Urinary bladder (tissue), 4 donors: ENCODE measurements around the gene CHIT1. TPM values are rescaled to one million over a fixed set of nuclear protein-coding genes. Genes with fewer than 3 reads are reported as not detected.

Experiments used
- DNase-seq: peaks from one replicate; pipeline ENCODE4 v3.0.0-alpha.2; 2015; ENCODE audit errors: extremely low spot score
- H3K27ac ChIP-seq: one replicate; pipeline ENCODE4 v1.5.1; 2013; ENCODE audit warnings: low read depth, mild to moderate bottlenecking, moderate library complexity
- H3K36me3 ChIP-seq: one replicate; pipeline ENCODE4 v1.6.1; 2013; ENCODE audit warnings: mild to moderate bottlenecking, moderate library complexity; ENCODE audit not compliant: insufficient read depth
- H3K4me1 ChIP-seq: one replicate; pipeline ENCODE4 v1.6.1; 2013; ENCODE audit warnings: mild to moderate bottlenecking, moderate library complexity; ENCODE audit not compliant: insufficient read depth
- H3K4me3 ChIP-seq: one replicate; pipeline ENCODE4 v1.5.1; 2013; ENCODE audit warnings: low read depth, low read length
- WGBS: extraction: QIAGEN DNeasy Blood & Tissue Kit; methylation state at CpG from one replicate; pipeline ENCODE4 v1.1.7; 2013; 5-methylcytosine and 5-hydroxymethylcytosine counted together
- polyA plus RNA-seq: library from polyadenylated mRNA; stranded (reverse); fragments of 200-250 nt; gene quantifications from one replicate; pipeline ENCODE4 v1.2.3, GENCODE V29; 2013
- total RNA-seq: library from RNA; depleted of rRNA; stranded (reverse); fragments of >200 nt; gene quantifications from one replicate; pipeline ENCODE4 v1.2.3, GENCODE V29; 2014
- donor health status: healthy with polysubstance abuse.
- donor health status: healthy.

CHIT1 gene
- 0.11 TPM for total RNA-seq
- polyA plus RNA-seq: not detected

GRCh38 chr1:203229471-203230135 lies at the start of gene CHIT1:
Gene CHIT1 (minus strand): TSS chr1:203229673. CDS start chr1:203229636, 37 bp downstream.
- 87% methylated on average over 7 of the region's 7 CpGs for WGBS
- H3K27ac ChIP-seq: no peak within 1 kb of the TSS
- no peaks in the 10 kb centered on the region for H3K36me3 ChIP-seq
- no peak within 1 kb of the TSS for H3K4me3 ChIP-seq
- H3K4me1 ChIP-seq: no peaks in the 10 kb centered on the region
- DNase-seq: no peak

GRCh38 chr1:203278885-203279406 lies 49.5 kb upstream of the CHIT1 start:
- WGBS: 25% methylated on average over 8 of the region's 8 CpGs
- no peaks in the 10 kb centered on the region for H3K36me3 ChIP-seq
- no peak for DNase-seq
- no peaks in the 10 kb centered on the region for H3K4me1 ChIP-seq
- no peak overlapping the region for H3K4me3 ChIP-seq
- peak overlapping the region; percentile 72 for H3K27ac ChIP-seq

- Histone ChIP-seq H3K36me3 (no peaks in the 10 kb centered on the region), H3K4me1 (no peaks in the 10 kb centered on the region), H3K4me3 (no peak overlapping the region), H3K27ac (peak overlapping the region; percentile 81)
- peak; percentile 82 for DNase-seq
- 5% methylated on average over 13 of the region's 13 CpGs for WGBS
These were observed 48.8 kb upstream of the CHIT1 start for GRCh38 chr1:203278082-203278884.

GRCh38 chr1:203276916-203277545 lies 47.6 kb upstream of the CHIT1 start:
- WGBS: 69% methylated on average over 9 of the region's 9 CpGs
- no peak for DNase-seq
- no peaks in the 10 kb centered on the region for H3K4me1 ChIP-seq
- no peak overlapping the region for H3K4me3 ChIP-seq
- H3K27ac ChIP-seq: no peak overlapping the region
- no peaks in the 10 kb centered on the region for H3K36me3 ChIP-seq

- Histone ChIP-seq H3K27ac (no peak overlapping the region), H3K36me3 (no peaks in the 10 kb centered on the region), H3K4me1 (no peaks in the 10 kb centered on the region), H3K4me3 (no peak overlapping the region)
- no peak for DNase-seq
- WGBS: 87% methylated on average over 5 of the region's 5 CpGs
These were observed 46.9 kb upstream of the CHIT1 start for GRCh38 chr1:203276408-203276807.

- DNase-seq: no peak
These were observed 46.3 kb upstream of the CHIT1 start for GRCh38 chr1:203275656-203276272.

GRCh38 chr1:203274603-203275381 lies 45.3 kb upstream of the CHIT1 start:
- Histone ChIP-seq H3K27ac (no peak overlapping the region), H3K4me1 (no peaks in the 10 kb centered on the region), H3K4me3 (no peak overlapping the region), H3K36me3 (no peaks in the 10 kb centered on the region)
- DNase-seq: no peak
- WGBS: 68% methylated on average over 12 of the region's 12 CpGs

More at GRCh38 chr1:203275656-203276272, 46.3 kb upstream of the CHIT1 start:
- H3K4me3 ChIP-seq: no peak overlapping the region
- H3K27ac ChIP-seq: no peak overlapping the region
- 93% methylated on average over 11 of the region's 11 CpGs for WGBS
- H3K4me1 ChIP-seq: no peaks in the 10 kb centered on the region
- no peaks in the 10 kb centered on the region for H3K36me3 ChIP-seq

GRCh38 chr1:203273869-203274602 lies 44.6 kb upstream of the CHIT1 start:
- H3K4me1 ChIP-seq: no peaks in the 10 kb centered on the region
- H3K27ac ChIP-seq: peak overlapping the region; percentile 73
- WGBS: 79% methylated on average over 12 of the region's 12 CpGs
- no peak overlapping the region for H3K4me3 ChIP-seq
- no peak for DNase-seq
- no peaks in the 10 kb centered on the region for H3K36me3 ChIP-seq

- DNase-seq: peak; percentile 78
- H3K4me1 ChIP-seq: no peaks in the 10 kb centered on the region
- no peaks in the 10 kb centered on the region for H3K36me3 ChIP-seq
- peak overlapping the region; percentile 66 for H3K27ac ChIP-seq
- H3K4me3 ChIP-seq: no peak overlapping the region
- 17% methylated on average over 32 of the region's 32 CpGs for WGBS
These were observed 43.9 kb upstream of the CHIT1 start for GRCh38 chr1:203273206-203273868.

GRCh38 chr1:203272633-203273205 lies 43.2 kb upstream of the CHIT1 start:
- no peak overlapping the region for H3K27ac ChIP-seq
- no peak for DNase-seq
- no peaks in the 10 kb centered on the region for H3K36me3 ChIP-seq
- WGBS: 27% methylated on average over 17 of the region's 17 CpGs
- no peak overlapping the region for H3K4me3 ChIP-seq
- H3K4me1 ChIP-seq: no peaks in the 10 kb centered on the region

- no peak overlapping the region for H3K27ac ChIP-seq
- 64% methylated on average over 6 of the region's 6 CpGs for WGBS
- no peak for DNase-seq
- H3K36me3 ChIP-seq: no peaks in the 10 kb centered on the region
- no peak overlapping the region for H3K4me3 ChIP-seq
- H3K4me1 ChIP-seq: no peaks in the 10 kb centered on the region
These were observed 42.6 kb upstream of the CHIT1 start for GRCh38 chr1:203271962-203272632.
